DND-41 (cell line): ENCODE measurements around the gene DOCK4.

Source experiments
- ATAC-seq: fragments of 200-7000 bp; cut with Tn5 transposase; 3 replicates; pipeline ENCODE4 v1.9.1; 2021; ENCODE audit warnings: low read depth; ENCODE audit not compliant: insufficient read depth
- DNase-seq: peaks from one replicate; pipeline ENCODE4 v3.0.0-alpha.2; 2020
- H2AFZ ChIP-seq: 2 replicates; pipeline ENCODE4 v1.6.0; 2012; ENCODE audit warnings: low read depth, low read length
- H3K27ac ChIP-seq: 2 replicates; pipeline ENCODE4 v1.5.1; 2012; ENCODE audit warnings: low read length, inconsistent platforms
- H3K27me3 ChIP-seq: fragments of 200-600 bp; sonication (generic); 2 replicates; pipeline ENCODE4 v1.6.0; 2012; ENCODE audit warnings: low read length, mild to moderate bottlenecking, inconsistent platforms; ENCODE audit not compliant: insufficient read depth, poor library complexity
- H3K36me3 ChIP-seq: 2 replicates; pipeline ENCODE4 v1.5.1; 2012; ENCODE audit warnings: low read length, inconsistent platforms; ENCODE audit not compliant: insufficient read depth
- H3K4me1 ChIP-seq: 2 replicates; pipeline ENCODE4 v1.5.1; 2012; ENCODE audit warnings: mild to moderate bottlenecking, low read length; ENCODE audit not compliant: insufficient read depth
- H3K4me2 ChIP-seq: 2 replicates; pipeline ENCODE4 v1.6.0; 2012; ENCODE audit warnings: mild to moderate bottlenecking, moderate library complexity, low read length, inconsistent platforms; ENCODE audit not compliant: insufficient read depth
- H3K4me3 ChIP-seq, 2 experiments: fragments of 200-600 bp in 1 of 2; shearing (Covaris generic) in 1 of 2; 2 replicates each; pipeline ENCODE4 v1.5.1; 2012 to 2016; ENCODE audit warnings: inconsistent platforms in 2 of 2, low read length in 2 of 2, mild to moderate bottlenecking in 2 of 2, low read depth in 1 of 2, moderate library complexity in 1 of 2
- H3K79me2 ChIP-seq: 2 replicates; pipeline ENCODE4 v1.6.0; 2012; ENCODE audit warnings: low read length, inconsistent platforms; ENCODE audit not compliant: insufficient read depth
- H3K9ac ChIP-seq: 2 replicates; pipeline ENCODE4 v1.6.0; 2012; ENCODE audit warnings: low read depth, mild to moderate bottlenecking, inconsistent platforms, low read length, moderate library complexity
- H3K9me3 ChIP-seq: 2 replicates; pipeline ENCODE4 v1.5.1; 2012; ENCODE audit warnings: low read length, moderate library complexity, mild to moderate bottlenecking, inconsistent platforms; ENCODE audit not compliant: insufficient read depth, severe bottlenecking
- H4K20me1 ChIP-seq: 2 replicates; pipeline ENCODE4 v1.6.0; 2012; ENCODE audit warnings: low read length; ENCODE audit not compliant: insufficient read depth
- CTCF ChIP-seq: IDR thresholded peaks from 2 replicates; pipeline ENCODE4 v1.5.1; 2012; ENCODE audit warnings: borderline replicate concordance, low read length, moderate library complexity, mild to moderate bottlenecking; ENCODE audit not compliant: poor library complexity, severe bottlenecking; ENCODE audit errors: extremely low read depth
- EZH2 ChIP-seq: IDR thresholded peaks from 3 replicates; pipeline ENCODE4 v1.6.1; 2012; ENCODE audit warnings: borderline replicate concordance, low read depth, mild to moderate bottlenecking, moderate library complexity, low read length, inconsistent platforms; ENCODE audit not compliant: severe bottlenecking

Gene DOCK4

GRCh38 chr7:112226701-112227276 lies 20.6 kb upstream of the DOCK4 start:
- no peak overlapping the region for H3K27ac ChIP-seq

GRCh38 chr7:112225006-112225405 lies 18.8 kb upstream of the DOCK4 start:
- H3K4me1 ChIP-seq = no peaks in the 10 kb centered on the region
- H3K9me3 ChIP-seq = no peaks in the 10 kb centered on the region
- DNase-seq (no peak), ATAC-seq (no peak)
- no peak overlapping the region for H3K27ac ChIP-seq
- H3K27me3 ChIP-seq = no peaks in the 10 kb centered on the region
- H3K4me2 ChIP-seq = no peak overlapping the region
- H2AFZ ChIP-seq = no peak overlapping the region
- TF ChIP-seq EZH2 (no peak), CTCF (no peak)
- no peak overlapping the region for H3K4me3 ChIP-seq
- H3K9ac ChIP-seq = no peak overlapping the region
- H3K79me2 ChIP-seq = peaks cover 63% of the 10 kb centered on the region
- H3K36me3 ChIP-seq = peaks cover 2% of the 10 kb centered on the region; the same call in 1 of the 2 replicates
- H4K20me1 ChIP-seq = peaks cover 7% of the 10 kb centered on the region; the same call in 1 of the 2 replicates

More at GRCh38 chr7:112226701-112227276, 20.6 kb upstream of the DOCK4 start:
- Histone ChIP-seq H2AFZ (no peak overlapping the region), H3K36me3 (peaks cover 2% of the 10 kb centered on the region; the same call in 1 of the 2 replicates), H3K9ac (no peak overlapping the region), H3K4me3 (no peak overlapping the region), H3K27me3 (no peaks in the 10 kb centered on the region), H3K9me3 (no peaks in the 10 kb centered on the region), H3K4me1 (no peaks in the 10 kb centered on the region), H4K20me1 (peaks cover 9% of the 10 kb centered on the region; the same call in 1 of the 2 replicates), H3K4me2 (no peak overlapping the region), H3K79me2 (peaks cover 56% of the 10 kb centered on the region)
- ATAC-seq (no peak), DNase-seq (no peak)
- TF ChIP-seq CTCF (no peak), EZH2 (no peak)

GRCh38 chr7:112224186-112224585 lies 18.0 kb upstream of the DOCK4 start:
- ATAC-seq = no peak
- H3K4me2 ChIP-seq = no peak overlapping the region
- peaks cover 2% of the 10 kb centered on the region; the same call in 1 of the 2 replicates for H3K36me3 ChIP-seq
- H3K9ac ChIP-seq = no peak overlapping the region
- H3K4me3 ChIP-seq = no peak overlapping the region
- no peaks in the 10 kb centered on the region for H3K27me3 ChIP-seq
- no peak for TF ChIP-seq CTCF
- no peak for TF ChIP-seq EZH2
- no peak for DNase-seq
- no peaks in the 10 kb centered on the region for H3K4me1 ChIP-seq
- H4K20me1 ChIP-seq = 0 out of 2 replicates have a peak, but pooled peaks cover 5% of the 10 kb centered on the region
- no peak overlapping the region for H3K27ac ChIP-seq
- peaks cover 65% of the 10 kb centered on the region for H3K79me2 ChIP-seq
- H3K9me3 ChIP-seq = no peaks in the 10 kb centered on the region
- H2AFZ ChIP-seq = no peak overlapping the region
